Left renal pelvis (tissue), 4 donors: Measurements from ENCODE around the gene BGN. TPM values are rescaled to one million over a fixed set of nuclear protein-coding genes. Genes with fewer than 3 reads are reported as not detected.

ENCODE experiments used
- DNase-seq, 4 donors: peaks; one replicate each; pipeline ENCODE4 v3.0.0-alpha.2; 2013; ENCODE audit warnings: low read depth in 4 of 4, low spot score in 3 of 4
- polyA plus RNA-seq, 4 donors: library from polyadenylated mRNA; unstranded; fragments of 120-200 nt; gene quantifications; one replicate each; pipeline ENCODE4 v1.2.1, GENCODE V29; 2013; ENCODE audit not compliant: insufficient read length in 4 of 4

Gene BGN
- polyA plus RNA-seq, 4 donors: 114 to 218 (median 181) TPM

- no peak for DNase-seq
These were observed 34.8 kb upstream of the BGN start for GRCh38 chrX:153459986-153460385.

- DNase-seq: no peak
These were observed 34.0 kb upstream of the BGN start for GRCh38 chrX:153460826-153461225.

- no peak for DNase-seq
These were observed 32.5 kb upstream of the BGN start for GRCh38 chrX:153462291-153462690.

GRCh38 chrX:153463031-153463430, 31.7 kb upstream of the BGN start:
- no peak for DNase-seq

GRCh38 chrX:153463556-153463955, 31.2 kb upstream of the BGN start:
- DNase-seq: no peak

GRCh38 chrX:153464116-153464515, 30.7 kb upstream of the BGN start:
- DNase-seq: no peak

- DNase-seq: no peak
These were observed 28.9 kb upstream of the BGN start for GRCh38 chrX:153465691-153466380.

- DNase-seq: no peak
These were observed 26.7 kb upstream of the BGN start for GRCh38 chrX:153468008-153468580.

- DNase-seq: no peak
These were observed 24.9 kb upstream of the BGN start for GRCh38 chrX:153469811-153470410.

GRCh38 chrX:153470411-153471363, 24.1 kb upstream of the BGN start, which contains the start of gene HAUS7:
Gene HAUS7 (minus strand): TSS chrX:153470576. CDS start chrX:153470557, 19 bp downstream.
- DNase-seq: peak; percentile 62 to 70 (median 66)

- DNase-seq: no peak
These were observed 23.0 kb upstream of the BGN start for GRCh38 chrX:153471663-153472280.

- no peak for DNase-seq
These were observed 21.7 kb upstream of the BGN start for GRCh38 chrX:153473126-153473525.

GRCh38 chrX:153474266-153474665, 20.5 kb upstream of the BGN start:
- DNase-seq: no peak

- no peak for DNase-seq
These were observed 20.1 kb upstream of the BGN start for GRCh38 chrX:153474718-153475117.

- no peak for DNase-seq
These were observed 19.5 kb upstream of the BGN start for GRCh38 chrX:153475271-153475670.

- no peak for DNase-seq
These were observed 19.0 kb upstream of the BGN start for GRCh38 chrX:153475751-153476281.

GRCh38 chrX:153476666-153477363, 18.0 kb upstream of the BGN start:
- no peak for DNase-seq

GRCh38 chrX:153477364-153477857, 17.4 kb upstream of the BGN start:
- no peak for DNase-seq

GRCh38 chrX:153477901-153478300, 16.9 kb upstream of the BGN start:
- DNase-seq: no peak
